ENCODE data around the gene ZNF658.
A peak's percentile ranks its signal among the peaks of the same experiment; 100 is the strongest.
"Not testable (repeated sequence)": the region's sequence is repeated elsewhere in the genome, so short reads cannot be mapped to it uniquely, and the experiment has no call there.

ZNF658 gene

DNA sequence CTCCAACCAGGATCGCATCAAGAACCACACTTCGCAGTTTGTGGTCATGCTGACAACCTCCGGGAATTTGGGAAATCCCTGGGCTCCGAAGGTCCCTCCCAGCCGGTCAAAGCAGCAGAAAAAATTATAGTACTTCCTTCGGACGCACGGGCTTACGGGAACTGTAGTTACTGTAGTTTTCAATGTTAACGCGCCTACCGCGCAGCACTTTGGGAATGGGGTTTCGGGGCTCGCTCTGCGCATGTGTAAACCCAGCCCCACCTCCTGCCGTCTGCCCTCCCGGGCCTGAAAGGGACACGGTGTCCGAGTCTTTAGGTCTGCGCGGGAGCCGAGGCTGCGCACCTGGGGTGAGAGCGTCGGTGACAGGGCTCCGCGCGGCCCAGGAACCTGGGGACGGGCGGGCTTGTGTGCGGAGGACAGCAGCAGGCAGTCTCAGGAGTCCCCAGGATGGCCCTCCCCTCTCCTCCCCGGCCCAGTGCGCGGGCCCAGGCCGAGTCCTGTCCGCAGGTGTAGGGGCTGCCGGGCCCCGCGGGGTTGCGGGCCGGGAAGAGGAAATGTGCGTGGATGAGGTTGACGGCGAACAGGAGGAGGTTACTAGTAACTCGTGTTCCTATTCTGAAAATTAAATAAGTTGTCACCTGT is at the start of gene ZNF658:
Gene ZNF658, plus strand, starts transcription at position 236 of the 642 bp plus-strand sequence. CDS start 2,837 bp downstream, outside the sequence.
- DNase-seq (ENCODE audit: low read depth in 3 of 3, low spot score in 1 of 3), result peak; percentile 4 to 34 (median 26)

DNA sequence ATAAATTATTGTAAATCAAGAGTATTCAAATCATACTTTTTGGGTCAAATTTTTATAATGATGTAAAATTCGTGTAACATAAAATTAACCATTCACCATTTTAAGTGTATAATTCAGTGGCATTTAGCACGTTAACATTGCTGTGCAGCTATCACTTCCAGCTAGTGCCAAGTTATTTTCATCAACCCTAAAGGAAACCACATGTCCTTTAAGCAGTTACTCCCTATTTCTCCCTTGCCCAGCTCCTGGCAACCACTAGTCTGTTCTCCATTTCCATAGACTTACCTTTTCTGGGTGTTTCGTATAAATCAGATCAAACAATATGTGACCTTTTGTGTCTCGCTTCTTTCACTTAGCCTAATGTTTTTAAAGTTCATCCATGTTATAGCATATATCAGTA is 38.8 kb upstream of the ZNF658 start:
- not testable (repeated sequence) for DNase-seq (ENCODE audit: low read depth in 3 of 3, low spot score in 1 of 3)

DNA sequence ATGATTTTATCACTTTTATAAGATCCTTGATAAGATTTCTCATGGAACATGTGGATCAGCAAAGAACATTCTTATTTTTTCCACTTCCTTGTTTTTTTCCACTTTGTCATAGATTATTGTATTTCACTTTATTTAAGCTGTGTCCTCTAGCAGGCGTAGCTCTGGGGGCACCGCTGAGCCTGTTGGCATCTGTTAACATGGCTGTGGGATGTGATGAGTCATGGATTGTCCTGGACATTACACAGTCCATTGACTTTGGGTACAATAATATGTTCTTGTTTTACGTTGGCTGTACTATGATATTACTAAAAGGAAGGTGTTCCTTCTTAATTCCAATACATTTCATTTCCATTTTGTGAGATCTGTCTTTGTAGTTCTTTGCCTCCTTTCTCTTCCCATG is 31.9 kb upstream of the ZNF658 start:
- not testable (repeated sequence) for DNase-seq (ENCODE audit: low read depth in 3 of 3, low spot score in 1 of 3)

DNA sequence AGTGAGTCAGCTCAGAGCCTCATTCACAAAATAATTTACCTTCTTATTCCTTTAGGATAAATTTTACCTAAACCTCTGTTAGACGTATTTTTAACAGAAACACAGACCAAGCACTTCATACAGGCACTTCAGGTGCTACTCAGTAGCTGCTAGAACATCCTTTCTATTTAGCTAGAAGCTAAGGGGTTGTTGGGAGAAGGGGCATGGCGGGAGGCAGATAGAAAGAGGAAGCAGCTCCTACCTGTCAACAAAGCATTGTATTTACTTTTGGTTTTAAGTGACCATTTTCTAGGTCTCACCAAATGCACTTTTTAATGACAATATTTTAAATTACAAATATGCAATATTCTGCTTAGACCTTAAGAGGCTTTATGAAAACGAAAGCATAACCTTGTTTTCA is 19.9 kb upstream of the ZNF658 start:
- not testable (repeated sequence) for DNase-seq (ENCODE audit: low read depth in 3 of 3, low spot score in 1 of 3)

DNA sequence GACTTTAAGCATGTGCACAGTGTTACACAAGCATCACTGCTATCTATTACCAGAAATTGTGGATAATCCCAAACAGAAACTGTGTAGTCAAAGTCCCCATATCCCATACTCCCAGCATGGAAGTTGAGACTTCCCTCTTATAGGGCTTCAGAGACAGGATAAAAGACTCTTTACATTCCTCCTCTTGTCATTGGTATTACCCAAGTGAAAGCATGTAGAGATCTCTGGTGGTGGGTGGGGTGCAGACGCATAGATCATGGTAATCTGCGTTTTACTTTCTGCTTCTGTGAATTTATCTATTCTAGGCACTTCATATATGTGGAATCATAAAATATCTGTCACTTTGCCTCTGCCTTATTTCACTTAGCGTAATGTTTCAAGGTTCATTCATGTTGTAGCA is 18.7 kb upstream of the ZNF658 start:
- DNase-seq (ENCODE audit: low read depth in 3 of 3, low spot score in 1 of 3), result not testable (repeated sequence)

DNA sequence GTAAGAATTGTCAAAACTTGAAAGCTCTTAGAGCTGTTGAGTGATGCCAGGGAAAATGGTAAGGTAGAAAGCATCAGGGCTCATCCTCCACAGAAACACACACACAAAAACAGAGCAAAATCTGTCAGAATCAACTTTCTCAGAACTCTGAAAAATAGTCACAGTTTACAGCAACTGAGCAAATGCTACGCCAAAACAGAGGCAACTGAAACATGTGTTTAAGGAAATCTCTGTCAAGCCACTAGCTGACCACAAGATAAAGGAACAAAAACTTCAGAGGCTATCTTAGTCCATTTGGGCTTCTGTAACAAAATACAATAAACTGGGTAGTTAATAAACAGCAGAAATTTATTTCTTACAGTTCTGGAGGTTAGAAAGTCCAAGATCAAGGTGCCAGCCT is 10.2 kb upstream of the ZNF658 start:
- DNase-seq (ENCODE audit: low read depth in 3 of 3, low spot score in 1 of 3), result not testable (repeated sequence)

DNA sequence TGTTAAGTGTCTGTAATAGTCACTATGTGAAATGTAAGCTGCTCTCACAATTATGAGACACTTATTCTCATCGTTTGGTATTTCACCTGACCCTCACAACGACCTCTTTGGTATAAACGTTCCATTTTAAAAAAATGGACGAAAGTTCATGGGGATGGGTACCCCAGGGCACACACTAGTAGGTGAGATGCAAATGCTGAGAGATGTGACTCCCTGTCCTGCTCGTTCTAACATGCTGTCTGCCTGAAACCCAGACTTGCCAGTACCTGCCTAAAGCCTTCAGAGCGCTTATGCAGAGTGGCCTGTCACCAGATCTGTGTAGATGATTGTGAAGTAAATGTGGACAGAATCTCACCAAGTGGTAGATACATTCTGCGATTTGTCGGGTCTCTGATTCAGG is 616 bp downstream of the ZNF658 start:
- DNase-seq (ENCODE audit: low read depth in 3 of 3, low spot score in 1 of 3), result not testable (repeated sequence)

DNA sequence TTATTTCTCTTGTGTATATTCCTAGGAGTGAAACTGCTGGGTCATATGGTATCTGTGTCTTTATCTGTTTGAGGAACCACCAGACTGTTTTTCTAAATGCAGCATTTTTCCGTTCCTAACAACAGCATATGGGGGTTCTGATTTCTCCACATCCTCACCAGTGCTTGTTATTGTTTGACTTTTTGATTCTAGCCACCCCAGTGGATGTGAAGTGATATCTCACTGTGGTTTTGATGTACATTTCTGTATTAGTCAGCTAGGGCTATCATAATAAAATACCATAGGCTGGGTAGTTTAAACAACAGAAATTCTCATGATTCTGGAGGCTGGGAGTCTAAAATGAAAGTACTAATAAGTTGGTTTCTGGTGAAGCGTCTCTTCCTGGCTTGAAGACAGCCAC is 9.0 kb downstream of the ZNF658 start:
- not testable (repeated sequence) for DNase-seq (ENCODE audit: low read depth in 3 of 3, low spot score in 1 of 3)

DNA sequence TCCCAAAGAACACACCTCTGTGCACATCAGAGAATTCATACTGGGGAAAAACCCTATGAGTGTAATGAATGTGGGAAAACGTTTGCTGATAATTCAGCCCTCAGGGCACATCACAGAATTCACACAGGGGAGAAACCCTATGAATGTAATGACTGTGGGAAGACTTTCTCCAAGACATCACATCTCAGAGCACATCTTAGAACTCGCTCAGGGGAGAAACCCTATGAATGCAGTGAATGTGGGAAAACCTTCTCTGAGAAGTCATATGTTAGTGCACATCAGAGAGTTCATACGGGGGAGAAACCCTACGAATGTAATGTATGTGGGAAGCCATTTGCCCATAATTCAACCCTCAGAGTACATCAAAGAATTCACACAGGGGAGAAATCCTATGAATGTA is 19.5 kb downstream of the ZNF658 start:
- DNase-seq (ENCODE audit: low read depth in 3 of 3, low spot score in 1 of 3), result not testable (repeated sequence)

DNA sequence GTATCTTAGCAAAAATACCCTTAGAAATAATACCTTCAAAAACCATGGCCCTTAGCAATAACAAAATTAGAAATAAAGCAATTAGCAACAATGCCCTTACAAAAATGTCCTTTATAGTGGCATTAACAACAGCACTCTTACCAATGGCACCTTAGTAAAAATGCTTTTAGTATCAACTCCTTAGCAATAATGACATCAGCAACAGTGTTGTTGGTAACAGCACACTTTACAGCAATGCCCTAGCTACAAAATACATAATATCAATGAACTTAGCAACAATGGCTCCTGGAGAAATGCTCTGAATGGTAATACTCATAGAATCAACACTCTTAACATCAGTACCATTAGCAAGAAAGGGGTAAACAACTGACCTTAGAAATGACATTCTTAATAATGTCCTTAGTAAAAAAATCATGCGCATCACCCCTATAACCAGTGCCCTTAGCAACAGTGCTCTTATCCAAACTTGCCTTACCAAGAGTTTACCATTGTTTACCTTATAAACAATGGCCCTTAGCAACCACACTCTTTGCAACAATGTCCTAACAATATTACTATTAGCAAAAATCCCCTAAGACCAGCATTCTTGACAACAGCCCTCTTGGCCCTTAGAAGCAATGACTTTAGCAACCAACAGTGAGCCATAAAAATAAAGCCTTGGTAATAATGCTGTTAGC is 35.8 kb downstream of the ZNF658 start:
- not testable (repeated sequence) for DNase-seq (ENCODE audit: low read depth in 3 of 3, low spot score in 1 of 3)

DNA sequence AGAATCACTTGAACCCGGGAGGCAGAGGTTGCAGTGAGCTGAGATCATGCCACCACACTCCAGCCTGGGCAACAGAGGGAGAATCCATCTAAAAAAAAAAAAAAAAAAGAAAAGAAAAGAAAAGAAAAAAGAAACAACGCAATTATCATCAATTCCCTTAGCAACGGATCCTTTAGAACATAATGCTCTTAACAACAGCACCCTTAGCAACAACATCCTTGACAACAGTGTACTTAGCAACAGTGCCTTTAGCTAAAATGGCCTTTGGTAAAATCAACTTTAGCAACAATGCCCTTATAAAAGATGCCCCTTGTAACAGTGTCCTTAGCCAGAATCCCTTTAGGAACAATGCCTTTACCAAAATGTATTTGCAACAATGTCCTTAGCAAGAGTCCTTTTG is 37.1 kb downstream of the ZNF658 start:
- DNase-seq (ENCODE audit: low read depth in 3 of 3, low spot score in 1 of 3), result not testable (repeated sequence)

DNA sequence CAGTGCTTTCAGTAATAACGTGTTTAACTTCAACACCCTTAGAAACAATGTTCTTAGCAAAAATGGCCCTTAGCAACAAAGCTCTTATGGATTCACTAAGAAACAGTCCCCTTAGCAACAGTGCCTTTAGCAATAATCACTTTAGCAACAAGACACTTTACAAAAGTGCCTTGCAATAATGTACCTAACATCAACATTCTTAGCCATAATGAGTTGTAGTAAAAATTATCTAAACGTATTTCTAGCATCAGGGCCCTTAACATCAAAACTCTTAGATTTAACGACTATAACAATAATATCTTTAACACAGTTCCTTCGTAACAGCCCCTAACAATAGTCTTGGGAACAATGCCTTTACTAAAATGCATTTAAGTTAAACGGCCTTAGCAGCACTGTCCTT is 37.8 kb downstream of the ZNF658 start:
- DNase-seq (ENCODE audit: low read depth in 3 of 3, low spot score in 1 of 3), result not testable (repeated sequence)

DNA sequence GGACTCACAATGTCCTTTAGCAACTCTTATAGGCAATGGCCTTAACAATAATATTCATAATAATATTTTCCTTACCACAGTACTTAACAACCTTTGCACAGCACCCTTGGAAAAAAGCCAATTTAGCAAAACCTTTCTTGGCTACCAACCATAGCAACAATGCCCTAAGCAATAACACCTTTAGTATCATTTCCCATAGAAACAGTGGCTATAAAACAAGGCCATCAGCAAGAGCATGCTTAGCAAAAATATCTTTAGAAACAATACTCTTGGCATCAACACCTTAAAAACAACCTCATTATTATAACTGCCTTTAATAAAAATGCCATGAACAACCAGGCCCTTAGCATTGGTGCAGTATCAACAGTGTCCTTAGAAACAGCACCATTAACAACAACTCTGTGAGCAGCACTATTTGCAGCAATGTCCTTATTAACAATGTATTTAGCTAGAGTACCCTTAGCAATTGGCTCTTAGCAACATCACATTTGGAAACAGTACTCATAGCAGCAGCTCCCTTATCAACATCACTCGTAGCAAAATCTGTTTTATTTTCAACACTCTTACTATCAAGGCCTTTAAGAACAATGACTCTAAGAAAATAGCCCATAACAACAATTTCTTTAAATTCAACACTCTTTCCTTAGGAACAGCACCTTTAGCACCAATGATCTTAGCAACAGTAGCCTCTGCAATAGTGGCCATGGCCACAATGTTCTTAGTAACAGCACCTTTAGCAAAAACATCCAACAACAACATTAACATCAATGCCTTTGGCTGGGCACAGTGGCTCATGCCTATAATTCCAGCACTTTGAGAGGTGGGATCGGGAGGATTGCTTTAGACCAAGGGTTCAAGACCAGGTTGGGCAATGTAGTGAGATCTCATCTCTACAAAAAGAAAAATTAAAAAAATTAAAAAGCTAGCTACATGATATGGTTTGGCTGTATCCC is 39.6 kb downstream of the ZNF658 start:
- not testable (repeated sequence) for DNase-seq (ENCODE audit: low read depth in 3 of 3, low spot score in 1 of 3)

DNA sequence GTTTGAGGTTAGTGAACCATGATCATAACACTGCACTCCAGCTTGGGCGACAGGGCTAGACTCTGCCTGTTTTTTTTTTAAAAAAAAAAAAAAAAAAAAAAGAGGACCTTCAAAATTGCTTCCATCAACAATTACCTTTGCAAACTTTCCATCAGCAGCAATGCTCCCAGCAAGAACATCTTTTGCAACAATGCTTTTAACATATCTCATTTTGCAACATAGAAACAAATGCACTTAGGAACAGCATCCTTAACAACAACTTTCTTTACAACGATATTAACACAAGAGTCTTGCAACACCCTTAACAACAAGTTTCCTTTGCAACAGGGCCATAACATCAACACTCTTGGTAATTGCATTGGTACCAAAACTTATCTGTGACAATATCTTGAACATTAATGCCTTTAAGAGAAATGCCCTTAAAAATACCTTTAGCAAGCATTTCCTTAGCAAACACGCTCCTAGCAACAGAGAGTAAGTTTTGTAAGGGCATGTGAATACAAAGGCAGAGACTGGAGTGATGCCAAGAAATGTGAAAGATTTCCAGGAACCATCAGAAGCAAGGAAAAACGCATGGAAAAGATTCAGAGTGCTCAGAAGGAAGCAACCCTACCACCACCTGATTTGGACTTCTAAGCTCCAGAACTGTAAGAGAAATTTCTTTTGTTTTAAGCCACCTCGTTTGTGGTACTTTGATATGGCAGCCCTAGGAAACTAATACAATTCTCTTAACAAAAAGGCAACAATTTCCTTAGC is 42.1 kb downstream of the ZNF658 start:
- DNase-seq (ENCODE audit: low read depth in 3 of 3, low spot score in 1 of 3), result not testable (repeated sequence)

DNA sequence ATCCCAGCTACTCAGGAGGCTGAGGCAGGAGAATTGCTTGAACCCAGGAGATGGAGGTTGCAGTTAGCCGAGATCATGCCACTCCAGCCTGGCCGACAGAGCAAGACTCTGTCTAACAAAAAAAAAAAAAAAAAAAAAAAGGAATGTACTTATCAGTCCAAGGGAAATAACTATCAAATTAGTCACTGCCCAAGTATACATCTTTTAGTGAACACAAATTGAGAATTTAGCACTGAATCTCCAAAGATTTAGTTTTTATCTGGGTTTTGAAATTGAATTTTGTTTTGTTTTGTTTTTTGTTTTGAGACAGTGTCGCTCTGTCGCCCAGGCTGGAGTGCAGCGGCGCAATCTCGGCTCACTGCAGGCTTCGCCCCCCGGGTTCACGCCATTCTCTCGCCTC is 52.1 kb downstream of the ZNF658 start:
- DNase-seq (ENCODE audit: low read depth in 3 of 3, low spot score in 1 of 3), result not testable (repeated sequence)

Data from stimulated activated CD4-positive, alpha-beta T cell treated with anti-CD3 and anti-CD28 coated beads, TNF-alpha, amount 100 ng/mL, for 1 hour (primary cell).